HCT116 (cell line): ENCODE results near the gene LAMC2. TPM values are rescaled to one million over a fixed set of nuclear protein-coding genes. Genes with fewer than 3 reads are reported as not detected.

Source experiments
- ATAC-seq: fragments of 200-7000 bp; cut with Tn5 transposase; 2 replicates; pipeline ENCODE4 v1.9.1; 2020; ENCODE audit warnings: mild to moderate bottlenecking, moderate library complexity
- BruUV-seq: library from RNA; stranded (reverse); fragments of 400-500 nt; replicated peaks from 2 replicates; lab custom pipeline; 2021; lab: Mats Ljungman, UMichigan
- CTCF ChIA-PET: fragments of 300-600 bp; sonication (Branson Sonifier 250); formaldehyde crosslinking; loops from one replicate; lab custom pipeline; 2021; ENCODE audit warnings: antibody characterized with exemption; lab: Charles Lee
- POLR2A ChIA-PET: fragments of 300-600, 350-600 bp; sonication (Branson Sonifier 250); formaldehyde crosslinking; loops from one replicate; lab custom pipeline; 2021; ENCODE audit warnings: antibody characterized with exemption; lab: Charles Lee
- RAD21 ChIA-PET, 2 experiments: fragments of 300-600 bp; sonication (Branson Sonifier 250); formaldehyde crosslinking; loops; one replicate each; lab custom pipeline; 2023; ENCODE audit warnings: low total read pairs in 2 of 2; ENCODE audit not compliant: uncharacterized antibody in 2 of 2, unreplicated experiment in 2 of 2, low non-redundant PET in 1 of 2; lab: Charles Lee
- DNase-seq: peaks from one replicate; pipeline ENCODE4 v3.0.0-alpha.2; 2010; ENCODE audit warnings: low read depth, low spot score
- H2AFZ ChIP-seq: fragments of 200-600 bp; shearing (Covaris generic), sonication (generic); 2 replicates; pipeline ENCODE4 v1.6.1; 2017; ENCODE audit warnings: low read depth, mixed run types, mixed read lengths, antibody characterized with exemption, low read length; ENCODE audit not compliant: poor library complexity, severe bottlenecking
- H3K27ac ChIP-seq: 2 replicates; pipeline ENCODE4 v1.5.1; 2012; ENCODE audit warnings: low read depth, low read length
- H3K27me3 ChIP-seq: fragments of 200-600 bp; sonication (generic); 2 replicates; pipeline ENCODE4 v1.6.1; 2016; ENCODE audit warnings: mixed run types, low read length, mixed read lengths; ENCODE audit not compliant: insufficient read depth
- H3K36me3 ChIP-seq, 2 experiments: fragments of 200-500 bp in 1 of 2; fragments of 200-600 bp in 1 of 2; sonication (Bioruptor generic) in 1 of 2; sonication (generic) in 1 of 2; 2 replicates each; pipeline versions ENCODE4 v1.5.1 to v1.6.1; 2014 to 2016; ENCODE audit warnings: low read length in 2 of 2, inconsistent platforms in 1 of 2, mixed read lengths in 1 of 2, mixed run types in 1 of 2; ENCODE audit not compliant: insufficient read depth in 2 of 2, control insufficient read depth in 1 of 2
- H3K4me1 ChIP-seq, 2 experiments: fragments of 200-600 bp in 1 of 2; sonication (generic) in 1 of 2; 2 replicates each; pipeline versions ENCODE4 v1.5.1 to v1.6.1; 2012 to 2017; ENCODE audit warnings: low read length in 2 of 2, inconsistent platforms in 1 of 2, mild to moderate bottlenecking in 1 of 2, mixed read lengths in 1 of 2, mixed run types in 1 of 2, moderate library complexity in 1 of 2; ENCODE audit not compliant: insufficient read depth in 2 of 2, control insufficient read depth in 1 of 2
- H3K4me2 ChIP-seq: fragments of 200-600 bp; sonication (generic); 2 replicates; pipeline ENCODE4 v1.6.1; 2017; ENCODE audit warnings: mixed run types, low read length, mixed read lengths
- H3K4me3 ChIP-seq, 2 experiments: fragments of 200-600 bp in 1 of 2; sonication (generic) in 1 of 2; replicated peaks in 1 of 2; 2 replicates each; pipeline ENCODE4 v1.5.1; 2011 to 2016; ENCODE audit warnings: low read length in 2 of 2, control low read depth in 1 of 2, low read depth in 1 of 2, mild to moderate bottlenecking in 1 of 2, mixed read lengths in 1 of 2, mixed run types in 1 of 2
- H3K79me2 ChIP-seq: fragments of 200-600 bp; sonication (generic); 2 replicates; pipeline ENCODE4 v1.6.1; 2017; ENCODE audit warnings: mild to moderate bottlenecking, mixed run types, low read length, moderate library complexity, mixed read lengths; ENCODE audit not compliant: insufficient read depth
- H3K9ac ChIP-seq: fragments of 200-600 bp; sonication (generic); 2 replicates; pipeline ENCODE4 v1.6.1; 2016; ENCODE audit warnings: low read length, mixed read lengths
- H3K9me2 ChIP-seq: fragments of 200-600 bp; sonication (generic), shearing (Covaris generic); 2 replicates; pipeline ENCODE4 v1.6.1; 2017; ENCODE audit warnings: mixed run types, mild to moderate bottlenecking, moderate library complexity; ENCODE audit not compliant: insufficient read depth
- H3K9me3 ChIP-seq, 2 experiments: fragments of 200-500 bp in 1 of 2; fragments of 200-600 bp in 1 of 2; sonication (Bioruptor generic) in 1 of 2; sonication (generic) in 1 of 2; 2 replicates each; pipeline ENCODE4 v1.6.1; 2014 to 2017; ENCODE audit warnings: low read length in 2 of 2, mixed read lengths in 2 of 2, inconsistent platforms in 1 of 2, low read depth in 1 of 2, mild to moderate bottlenecking in 1 of 2, mixed run types in 1 of 2, moderate library complexity in 1 of 2; ENCODE audit not compliant: control insufficient read depth in 1 of 2, insufficient read depth in 1 of 2
- H4K20me1 ChIP-seq: fragments of 200-600 bp; sonication (generic), shearing (Covaris generic); 2 replicates; pipeline ENCODE4 v1.6.1; 2017; ENCODE audit warnings: mixed run types, mild to moderate bottlenecking, moderate library complexity; ENCODE audit not compliant: insufficient read depth
- CBX3 ChIP-seq: IDR thresholded peaks from 2 replicates; pipeline ENCODE4 v1.6.1; 2012; ENCODE audit warnings: low read depth
- CEBPB ChIP-seq: IDR thresholded peaks from 2 replicates; pipeline ENCODE4 v1.6.1; 2012; ENCODE audit warnings: low read depth
- ELF1 ChIP-seq: IDR thresholded peaks from 2 replicates; pipeline ENCODE4 v1.6.1; 2012; ENCODE audit warnings: low read depth, borderline replicate concordance
- EZH2phosphoT487 ChIP-seq: fragments of 200-600 bp; IDR thresholded peaks from 2 replicates; pipeline ENCODE4 v1.6.1; 2018; ENCODE audit warnings: antibody characterized with exemption, borderline replicate concordance
- FOSL1 ChIP-seq: IDR thresholded peaks from 2 replicates; pipeline ENCODE4 v1.6.1; 2012; ENCODE audit warnings: low read depth
- POLR2A ChIP-seq: IDR thresholded peaks from 2 replicates; pipeline ENCODE4 v1.7.0; 2011; ENCODE audit warnings: borderline replicate concordance; ENCODE audit not compliant: insufficient read depth, insufficient read length; ENCODE audit errors: extremely low read depth
- SIN3A ChIP-seq: IDR thresholded peaks from 2 replicates; pipeline ENCODE4 v1.6.1; 2012; ENCODE audit warnings: low read depth
- SP1 ChIP-seq: IDR thresholded peaks from 2 replicates; pipeline ENCODE4 v1.6.1; 2012; ENCODE audit warnings: low read depth
- ZFX ChIP-seq: fragments of 450-650 bp; IDR thresholded peaks from 2 replicates; pipeline ENCODE4 v1.6.1; 2017
- intact Hi-C: fragments of 100-400 bp; cut with micrococcal nuclease; formaldehyde crosslinking; loops from 2 replicates; pipeline ENCODE4 v1.10.0; 2022
- total RNA-seq: library from RNA; stranded (reverse); gene quantifications from one replicate; pipeline ENCODE4 v1.2.1, GENCODE V29; 2021; ENCODE audit not compliant: unreplicated experiment
- TF ChIP-seq, protein P1 (sequence below): IDR thresholded peaks from 2 replicates; pipeline ENCODE4 v1.6.1; 2012
- TF ChIP-seq, protein P2 (sequence below): IDR thresholded peaks from 2 replicates; pipeline ENCODE4 v1.6.1; 2012; ENCODE audit warnings: low read depth
- TF ChIP-seq, protein P3 (sequence below): IDR thresholded peaks from 2 replicates; pipeline ENCODE4 v1.6.1; 2011; ENCODE audit warnings: mild to moderate bottlenecking, low read length, moderate library complexity; ENCODE audit not compliant: insufficient replicate concordance; ENCODE audit errors: extremely low read depth

The LAMC2 gene
- total RNA-seq, 1 experiment from 2014 or later, result 22.2 TPM

DNA sequence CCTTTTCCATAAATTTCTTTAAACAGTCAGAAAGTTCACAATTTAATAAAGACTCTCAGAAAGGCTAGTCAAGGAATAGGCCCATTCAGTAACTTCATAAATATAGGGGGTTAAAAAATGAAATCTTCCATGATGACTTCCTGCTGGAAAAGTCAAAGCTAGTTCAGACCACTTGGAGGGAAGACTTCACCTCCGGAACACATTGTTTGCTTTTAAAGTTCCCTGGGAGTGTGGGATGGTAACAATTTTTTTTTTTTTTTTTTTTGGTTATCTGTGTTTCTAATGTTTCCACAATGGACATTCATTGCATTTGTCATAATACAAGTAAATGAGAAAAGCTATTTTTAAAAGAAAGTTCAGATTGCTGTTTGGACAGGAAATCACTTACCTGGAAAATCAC is 18.4 kb upstream of the LAMC2 start:
- POLR2A ChIA-PET, result no interaction called here
- CTCF ChIA-PET, result no interaction called here
- no peaks in the 10 kb centered on the region for H3K9me3 ChIP-seq
- no peaks in the 10 kb centered on the region for H3K36me3 ChIP-seq
- no peak for TF ChIP-seq FOSL1
- no peak for TF ChIP-seq CBX3
- TF ChIP-seq, protein P1, sequence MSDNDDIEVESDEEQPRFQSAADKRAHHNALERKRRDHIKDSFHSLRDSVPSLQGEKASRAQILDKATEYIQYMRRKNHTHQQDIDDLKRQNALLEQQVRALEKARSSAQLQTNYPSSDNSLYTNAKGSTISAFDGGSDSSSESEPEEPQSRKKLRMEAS, result no peak
- no peak for TF ChIP-seq SP1
- TF ChIP-seq SIN3A, result no peak
- no peak for TF ChIP-seq EZH2phosphoT487
- TF ChIP-seq, protein P2, sequence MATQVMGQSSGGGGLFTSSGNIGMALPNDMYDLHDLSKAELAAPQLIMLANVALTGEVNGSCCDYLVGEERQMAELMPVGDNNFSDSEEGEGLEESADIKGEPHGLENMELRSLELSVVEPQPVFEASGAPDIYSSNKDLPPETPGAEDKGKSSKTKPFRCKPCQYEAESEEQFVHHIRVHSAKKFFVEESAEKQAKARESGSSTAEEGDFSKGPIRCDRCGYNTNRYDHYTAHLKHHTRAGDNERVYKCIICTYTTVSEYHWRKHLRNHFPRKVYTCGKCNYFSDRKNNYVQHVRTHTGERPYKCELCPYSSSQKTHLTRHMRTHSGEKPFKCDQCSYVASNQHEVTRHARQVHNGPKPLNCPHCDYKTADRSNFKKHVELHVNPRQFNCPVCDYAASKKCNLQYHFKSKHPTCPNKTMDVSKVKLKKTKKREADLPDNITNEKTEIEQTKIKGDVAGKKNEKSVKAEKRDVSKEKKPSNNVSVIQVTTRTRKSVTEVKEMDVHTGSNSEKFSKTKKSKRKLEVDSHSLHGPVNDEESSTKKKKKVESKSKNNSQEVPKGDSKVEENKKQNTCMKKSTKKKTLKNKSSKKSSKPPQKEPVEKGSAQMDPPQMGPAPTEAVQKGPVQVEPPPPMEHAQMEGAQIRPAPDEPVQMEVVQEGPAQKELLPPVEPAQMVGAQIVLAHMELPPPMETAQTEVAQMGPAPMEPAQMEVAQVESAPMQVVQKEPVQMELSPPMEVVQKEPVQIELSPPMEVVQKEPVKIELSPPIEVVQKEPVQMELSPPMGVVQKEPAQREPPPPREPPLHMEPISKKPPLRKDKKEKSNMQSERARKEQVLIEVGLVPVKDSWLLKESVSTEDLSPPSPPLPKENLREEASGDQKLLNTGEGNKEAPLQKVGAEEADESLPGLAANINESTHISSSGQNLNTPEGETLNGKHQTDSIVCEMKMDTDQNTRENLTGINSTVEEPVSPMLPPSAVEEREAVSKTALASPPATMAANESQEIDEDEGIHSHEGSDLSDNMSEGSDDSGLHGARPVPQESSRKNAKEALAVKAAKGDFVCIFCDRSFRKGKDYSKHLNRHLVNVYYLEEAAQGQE, result no peak
- TF ChIP-seq, protein P3, sequence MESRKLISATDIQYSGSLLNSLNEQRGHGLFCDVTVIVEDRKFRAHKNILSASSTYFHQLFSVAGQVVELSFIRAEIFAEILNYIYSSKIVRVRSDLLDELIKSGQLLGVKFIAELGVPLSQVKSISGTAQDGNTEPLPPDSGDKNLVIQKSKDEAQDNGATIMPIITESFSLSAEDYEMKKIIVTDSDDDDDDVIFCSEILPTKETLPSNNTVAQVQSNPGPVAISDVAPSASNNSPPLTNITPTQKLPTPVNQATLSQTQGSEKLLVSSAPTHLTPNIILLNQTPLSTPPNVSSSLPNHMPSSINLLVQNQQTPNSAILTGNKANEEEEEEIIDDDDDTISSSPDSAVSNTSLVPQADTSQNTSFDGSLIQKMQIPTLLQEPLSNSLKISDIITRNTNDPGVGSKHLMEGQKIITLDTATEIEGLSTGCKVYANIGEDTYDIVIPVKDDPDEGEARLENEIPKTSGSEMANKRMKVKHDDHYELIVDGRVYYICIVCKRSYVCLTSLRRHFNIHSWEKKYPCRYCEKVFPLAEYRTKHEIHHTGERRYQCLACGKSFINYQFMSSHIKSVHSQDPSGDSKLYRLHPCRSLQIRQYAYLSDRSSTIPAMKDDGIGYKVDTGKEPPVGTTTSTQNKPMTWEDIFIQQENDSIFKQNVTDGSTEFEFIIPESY, result no peak
- TF ChIP-seq ELF1, result no peak
- TF ChIP-seq POLR2A, result no peak
- no peak for TF ChIP-seq ZFX
- no peak for TF ChIP-seq CEBPB
- H3K4me2 ChIP-seq, result no peak overlapping the region
- no peaks in the 10 kb centered on the region for H3K27me3 ChIP-seq
- no peak overlapping the region for H3K4me3 ChIP-seq
- H3K9me2 ChIP-seq, result no peaks in the 10 kb centered on the region
- ATAC-seq, result no peak
- no peak overlapping the region for H2AFZ ChIP-seq
- RAD21 ChIA-PET, result no interaction called here
- DNase-seq, result no peak
- no peaks in the 10 kb centered on the region for H3K79me2 ChIP-seq
- H3K27ac ChIP-seq, result no peak overlapping the region
- H4K20me1 ChIP-seq, result no peaks in the 10 kb centered on the region
- BruUV-seq, result no TSS peak
- peaks cover 28 to 32% of the 10 kb centered on the region in 2 experiments for H3K4me1 ChIP-seq
- no peak overlapping the region for H3K9ac ChIP-seq
- intact Hi-C loops, result no loop called here
